ENCODE data around the gene DLX1.

The DLX1 gene

GRCh38 chr2:172087780-172088244, 2.5 kb downstream of the DLX1 start:
- no peak for DNase-seq

- no peak for DNase-seq
These were observed 3.1 kb downstream of the DLX1 start for GRCh38 chr2:172088245-172089004.

- no peak for DNase-seq
These were observed 3.7 kb downstream of the DLX1 start for GRCh38 chr2:172089005-172089504.

GRCh38 chr2:172089633-172090032, 4.3 kb downstream of the DLX1 start:
- no peak for DNase-seq

- no peak for DNase-seq
These were observed 5.0 kb downstream of the DLX1 start for GRCh38 chr2:172090044-172090961.

- DNase-seq: no peak
These were observed 5.8 kb downstream of the DLX1 start for GRCh38 chr2:172091000-172091641.

GRCh38 chr2:172091761-172092566, 6.7 kb downstream of the DLX1 start:
- DNase-seq: no peak

- no peak for DNase-seq
These were observed 7.6 kb downstream of the DLX1 start for GRCh38 chr2:172092716-172093415.

GRCh38 chr2:172093416-172094293, 8.3 kb downstream of the DLX1 start:
- DNase-seq: no peak

- DNase-seq: no peak
These were observed 9.2 kb downstream of the DLX1 start for GRCh38 chr2:172094294-172095145.

- DNase-seq: no peak
These were observed 10.0 kb downstream of the DLX1 start for GRCh38 chr2:172095146-172095904.

- DNase-seq: no peak
These were observed 10.8 kb downstream of the DLX1 start for GRCh38 chr2:172095905-172096625.

GRCh38 chr2:172096626-172097547, 11.6 kb downstream of the DLX1 start:
- peak; percentile 24 for DNase-seq

GRCh38 chr2:172097557-172098131, 12.3 kb downstream of the DLX1 start:
- DNase-seq: no peak

- no peak for DNase-seq
These were observed 13.0 kb downstream of the DLX1 start for GRCh38 chr2:172098287-172098649.

- no peak for DNase-seq
These were observed 13.6 kb downstream of the DLX1 start for GRCh38 chr2:172098650-172099471.

Data from DMS153 (cell line).